Stimulated activated CD4-positive, alpha-beta T cell treated with anti-CD3 and anti-CD28 coated beads, Interleukin-1b, Interleukin-23, amount 100 ng/mL, for 4 hours (primary cell): Measurements from ENCODE around the gene IFRD2.

ENCODE experiments used
- DNase-seq, 2 donors: peaks; one replicate each; pipeline ENCODE4 v3.0.0-alpha.2; 2020; ENCODE audit warnings: low read depth in 2 of 2

The IFRD2 gene

DNA sequence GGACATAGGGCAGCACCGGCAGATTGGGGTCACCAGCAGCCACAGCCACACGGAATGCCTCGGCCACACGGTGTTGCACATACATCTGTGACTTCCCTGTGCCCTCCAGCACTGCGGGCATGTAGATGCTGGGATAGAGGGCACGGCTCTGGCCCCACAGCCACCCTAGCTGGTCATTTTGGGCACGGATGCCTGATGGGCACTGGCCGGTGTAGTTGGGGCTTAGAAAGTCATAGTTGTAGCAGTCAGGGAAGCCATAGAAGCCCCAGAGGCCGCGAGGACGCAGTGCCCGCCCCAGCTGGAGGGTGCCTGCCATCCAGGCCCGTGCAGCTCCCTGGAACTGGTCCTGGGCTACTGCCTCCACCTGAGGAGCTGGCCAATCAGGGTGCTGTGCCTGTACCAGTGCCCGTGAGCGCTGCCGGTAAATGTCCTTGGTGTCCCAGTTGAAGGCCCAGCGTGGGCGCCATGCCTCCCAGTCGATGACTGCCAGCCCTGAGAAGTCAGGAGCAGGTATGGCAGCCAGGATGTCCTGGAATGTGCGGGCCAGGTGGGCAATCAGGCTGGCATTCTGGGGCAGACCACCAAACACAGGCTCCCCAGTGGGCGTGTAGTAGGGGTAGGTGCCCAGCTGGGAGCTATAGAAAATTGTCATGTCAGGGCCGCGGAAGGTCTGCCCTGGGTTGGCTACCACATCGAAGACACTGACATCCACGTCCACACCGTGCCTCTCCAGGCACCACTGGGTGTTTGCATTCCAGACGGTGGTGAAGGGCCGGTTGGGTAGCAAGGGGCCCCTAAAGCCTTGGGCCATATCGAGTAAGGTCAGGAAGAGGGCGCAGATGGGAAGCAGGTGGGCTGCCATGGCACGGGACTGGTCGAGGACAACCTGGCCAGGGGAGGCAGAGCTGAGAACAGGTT lies 10.1 kb upstream of the IFRD2 start:
- no peak for DNase-seq

DNA sequence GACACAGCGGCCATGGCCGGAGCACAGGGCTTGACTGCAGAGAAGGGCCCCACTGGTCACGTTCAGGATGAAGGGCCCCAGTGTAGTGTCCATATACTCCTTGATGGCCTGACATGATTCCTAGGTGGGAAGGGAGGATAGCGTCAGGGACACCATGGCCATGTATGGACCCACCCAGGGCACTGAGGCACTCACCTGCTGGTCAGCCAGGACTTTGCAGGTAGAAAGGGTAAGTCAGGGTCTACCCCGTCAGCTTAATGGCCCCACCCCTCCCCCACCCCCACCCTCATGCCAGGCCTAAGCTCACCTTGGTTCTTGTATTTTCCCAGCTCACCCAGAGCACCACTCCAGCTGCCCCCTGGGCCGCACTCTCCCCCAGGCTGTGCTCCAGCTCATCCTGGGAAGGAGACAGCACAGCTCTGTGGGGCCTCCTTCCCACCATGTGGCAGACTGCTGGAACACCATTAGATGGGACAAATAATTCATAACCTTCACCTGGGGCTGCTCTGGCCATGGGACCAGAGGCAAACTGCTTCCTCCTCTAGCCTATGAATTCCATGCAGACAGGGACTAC lies 8.5 kb upstream of the IFRD2 start:
- no peak for DNase-seq

DNA sequence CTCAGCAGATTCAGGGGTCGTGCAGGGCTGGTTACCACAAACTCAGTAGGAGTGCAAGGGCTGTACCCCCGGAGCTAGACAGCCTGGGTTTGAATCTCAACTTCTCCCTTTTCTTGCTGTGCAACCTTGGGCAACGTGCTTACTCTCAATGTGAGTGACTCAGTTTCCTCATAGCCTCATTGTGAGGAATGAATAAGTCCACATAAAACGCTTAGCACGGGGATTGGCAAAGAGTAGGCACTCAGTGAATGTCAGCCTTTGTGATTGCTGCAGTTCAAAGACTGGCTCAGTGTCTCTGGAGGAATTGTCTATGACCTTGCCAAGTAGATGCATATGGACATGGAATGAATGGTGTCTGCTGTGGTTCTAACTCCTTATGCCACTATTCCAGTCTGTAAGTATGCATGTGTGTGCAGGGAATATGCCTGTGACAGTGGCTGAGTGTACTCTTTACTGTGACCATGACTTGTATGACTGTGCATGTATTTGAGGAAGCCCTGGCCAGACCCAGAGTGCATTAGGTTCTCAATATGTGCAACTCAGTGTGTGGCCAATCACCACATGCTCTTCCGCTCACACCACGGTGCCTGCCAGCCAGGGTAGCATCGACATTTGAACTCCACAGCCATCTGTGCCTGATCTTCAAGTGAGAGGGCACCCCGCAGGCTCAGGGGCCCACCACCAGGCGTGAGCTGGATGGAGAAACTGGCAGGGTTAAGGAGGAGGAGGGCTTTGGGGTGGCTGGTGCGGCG lies 7.9 kb upstream of the IFRD2 start:
- DNase-seq = no peak

DNA sequence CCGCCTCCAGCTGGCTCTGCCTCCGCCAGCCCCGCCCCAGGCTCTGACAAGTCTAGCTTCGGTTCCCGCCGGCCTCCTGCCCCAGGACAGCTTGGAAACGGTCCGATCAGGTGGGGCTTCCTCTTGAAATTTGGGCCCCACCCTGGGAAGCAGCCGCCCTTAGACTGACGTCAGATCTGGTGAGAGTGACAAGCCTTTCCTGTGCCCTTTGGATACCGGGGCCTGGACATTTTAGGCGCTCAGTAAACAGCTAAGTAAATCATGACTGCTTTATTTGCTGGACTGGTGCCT lies 7.4 kb upstream of the IFRD2 start:
- no peak for DNase-seq

DNA sequence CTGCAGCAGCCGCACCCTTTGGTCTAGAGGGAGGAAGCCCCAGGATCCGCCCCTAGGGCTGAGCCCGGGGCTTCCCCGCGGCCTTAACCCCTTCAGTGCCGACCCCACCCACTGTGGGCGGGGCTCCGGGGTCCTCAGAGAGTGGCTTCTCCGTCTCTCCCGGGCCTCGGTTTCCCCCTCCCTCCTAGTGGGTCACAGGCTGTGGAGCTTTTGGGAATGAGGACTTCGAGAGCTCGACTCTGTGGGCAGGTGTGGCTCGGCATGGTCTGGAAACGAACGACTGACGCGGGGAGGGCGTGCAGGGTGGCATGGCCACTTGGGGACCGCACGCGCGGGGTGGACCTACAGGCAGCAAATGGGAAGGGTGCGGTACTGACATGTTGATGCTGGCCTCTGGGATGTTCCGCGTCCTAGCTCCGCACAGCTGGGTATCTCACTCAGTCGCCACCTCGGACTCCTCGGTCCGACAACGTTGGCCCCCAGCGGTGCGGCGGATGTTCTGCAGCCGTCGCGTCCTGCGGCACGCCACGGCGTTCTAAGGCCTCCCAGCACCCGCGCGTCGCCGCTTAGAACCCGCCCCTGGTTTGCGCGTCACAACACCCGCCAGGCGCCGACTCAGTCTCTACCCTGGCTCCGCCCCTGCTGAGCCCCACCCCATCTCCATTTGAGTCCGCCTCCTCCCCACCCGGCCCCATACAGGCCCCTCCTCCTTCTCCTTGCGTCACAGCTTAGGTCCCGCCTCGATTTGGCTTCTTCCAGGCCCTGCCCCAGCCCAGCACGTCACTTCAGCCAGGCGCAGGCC lies 6.8 kb upstream of the IFRD2 start, which contains the start of the genes HYAL3 and NAA80:
Gene HYAL3 (minus strand): TSS at position 570 of the 802 bp plus-strand sequence. CDS start 3,803 bp downstream, outside the sequence.
Gene NAA80 (minus strand): TSS at position 570 of the 802 bp plus-strand sequence. CDS start 1,942 bp downstream, outside the sequence.
- DNase-seq = peak; percentile 98 to 99

DNA sequence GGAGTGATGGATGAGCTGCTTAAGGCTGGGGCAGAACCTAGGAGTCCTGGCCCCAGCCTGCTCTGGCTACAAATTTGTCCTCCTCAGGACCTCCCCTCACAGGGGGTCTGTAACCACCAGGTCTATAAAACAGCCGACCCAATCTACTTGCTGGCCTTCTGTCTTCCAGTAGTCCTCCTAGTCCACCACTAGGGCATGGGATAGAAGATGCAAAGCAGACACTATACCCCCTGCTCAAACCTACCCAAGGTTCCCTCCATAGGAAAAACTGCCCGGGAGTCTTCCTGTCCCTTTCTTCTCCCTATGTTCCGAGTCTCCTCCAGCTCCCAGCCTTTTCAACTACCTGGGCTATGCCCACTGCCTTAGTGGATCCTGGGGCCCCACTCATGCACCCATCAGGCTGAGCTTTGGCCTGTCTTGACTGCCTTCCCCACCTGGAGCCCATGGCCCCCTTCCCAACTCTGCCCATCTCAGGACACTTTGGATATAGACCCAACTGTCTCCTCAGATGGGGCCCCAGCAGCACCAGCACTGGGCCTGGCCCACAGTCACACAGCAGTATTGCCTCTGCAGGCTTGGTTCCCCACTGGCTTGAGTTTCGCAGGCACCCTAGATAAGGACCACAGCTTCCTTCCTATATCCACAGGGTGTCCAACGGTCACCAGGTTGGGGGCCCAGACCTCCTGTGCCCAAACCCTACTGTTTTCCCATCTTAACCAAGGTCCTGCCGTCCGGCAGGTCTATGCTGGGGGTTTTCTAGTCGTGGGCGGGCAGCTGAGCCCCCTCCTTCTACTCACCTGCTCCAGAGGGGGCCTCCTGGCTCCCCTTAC lies 5.9 kb upstream of the IFRD2 start:
- DNase-seq = no peak

DNA sequence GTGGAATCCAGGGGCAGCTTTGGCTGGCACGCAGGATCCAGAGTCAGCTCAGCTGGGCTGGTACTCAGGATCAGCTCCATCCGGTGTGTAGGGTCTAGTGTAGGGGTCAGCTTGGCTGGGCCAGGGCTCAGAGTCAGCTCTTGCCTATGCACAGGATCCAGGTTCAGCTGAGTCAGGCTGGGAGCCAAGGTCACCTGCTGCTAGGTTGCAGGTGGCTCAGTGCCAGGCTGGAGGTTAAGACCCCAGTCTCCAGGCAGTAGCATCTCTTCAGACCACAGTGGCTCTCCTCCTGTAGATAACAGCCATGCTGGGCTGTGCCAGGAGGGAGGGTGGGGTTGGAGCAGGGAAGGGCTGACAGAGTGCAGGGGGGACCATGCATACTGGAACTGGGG lies 5.2 kb upstream of the IFRD2 start:
- DNase-seq = no peak

DNA sequence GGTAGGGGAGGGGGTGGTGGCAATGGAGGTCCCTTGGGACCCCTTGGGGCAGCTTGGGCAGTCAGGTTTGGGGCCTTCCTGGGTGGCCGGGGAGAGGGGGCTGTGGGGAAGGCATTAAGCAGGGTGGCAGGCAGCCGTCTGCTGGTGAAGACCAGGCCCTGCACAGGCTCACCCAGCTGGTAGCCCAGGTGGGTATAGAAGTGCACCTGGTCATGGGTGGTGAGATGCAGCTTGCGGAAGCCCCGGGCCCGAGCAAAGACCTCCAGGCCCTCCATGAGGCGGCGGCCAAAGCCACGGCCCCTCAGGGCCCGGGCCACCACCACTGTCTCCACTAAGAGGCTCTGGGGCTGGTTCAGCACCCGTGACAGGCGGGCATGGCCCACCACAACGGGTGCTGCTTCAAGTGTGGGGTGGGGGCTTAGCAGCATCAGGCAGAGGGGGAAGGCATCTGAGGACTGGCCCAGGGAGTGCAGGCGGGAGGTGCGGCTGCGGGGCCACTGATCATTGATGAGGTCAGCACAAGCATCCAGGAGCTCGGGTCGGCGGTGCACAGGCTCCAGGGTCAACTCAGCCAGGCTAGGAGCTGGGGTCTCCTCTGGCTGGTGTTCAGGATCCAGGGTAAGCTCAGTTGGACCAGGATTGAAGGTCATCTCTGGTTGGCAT lies 4.6 kb upstream of the IFRD2 start:
- no peak for DNase-seq

DNA sequence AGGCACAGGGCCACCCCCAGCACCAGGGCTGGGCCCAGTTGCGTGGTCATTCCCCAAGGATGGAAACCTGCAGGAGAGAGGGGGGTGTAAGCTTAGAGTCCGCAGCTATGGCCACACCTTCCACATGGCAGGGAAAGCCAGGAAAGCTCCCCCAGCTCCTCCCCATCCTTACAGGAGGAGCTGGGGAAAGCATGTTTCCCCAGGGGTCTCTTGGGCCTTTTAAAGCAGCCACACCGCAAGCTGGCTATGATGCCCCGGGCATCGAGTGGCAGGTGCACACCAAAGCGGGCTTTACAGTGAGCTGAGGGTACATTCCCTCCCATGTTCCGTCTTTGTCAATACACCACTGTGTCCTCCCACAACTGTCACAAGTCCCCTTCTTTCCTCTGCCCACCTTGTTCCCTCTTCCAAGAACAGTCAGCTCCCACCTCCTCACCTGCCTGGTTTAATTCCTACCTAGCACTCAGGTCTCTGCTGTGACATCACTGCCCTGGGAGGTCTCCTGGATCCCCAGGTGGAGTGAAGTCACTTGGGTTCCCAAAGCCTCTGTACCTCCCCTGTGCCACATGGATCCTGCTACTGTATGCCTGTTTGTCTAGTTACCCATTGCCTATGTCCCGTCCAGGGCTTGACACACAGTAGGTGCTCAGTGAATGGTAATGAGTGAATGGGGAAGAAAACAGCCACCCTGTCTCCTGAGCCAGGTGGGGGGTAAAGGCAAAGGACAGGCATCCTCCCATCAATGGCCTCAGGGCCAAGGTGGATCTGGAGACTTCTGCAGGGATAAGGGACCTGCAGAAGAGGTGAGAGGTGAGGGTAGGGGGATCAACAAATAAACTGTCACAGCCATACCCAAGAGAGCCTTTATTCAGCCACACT lies 3.6 kb upstream of the IFRD2 start:
- DNase-seq = no peak

DNA sequence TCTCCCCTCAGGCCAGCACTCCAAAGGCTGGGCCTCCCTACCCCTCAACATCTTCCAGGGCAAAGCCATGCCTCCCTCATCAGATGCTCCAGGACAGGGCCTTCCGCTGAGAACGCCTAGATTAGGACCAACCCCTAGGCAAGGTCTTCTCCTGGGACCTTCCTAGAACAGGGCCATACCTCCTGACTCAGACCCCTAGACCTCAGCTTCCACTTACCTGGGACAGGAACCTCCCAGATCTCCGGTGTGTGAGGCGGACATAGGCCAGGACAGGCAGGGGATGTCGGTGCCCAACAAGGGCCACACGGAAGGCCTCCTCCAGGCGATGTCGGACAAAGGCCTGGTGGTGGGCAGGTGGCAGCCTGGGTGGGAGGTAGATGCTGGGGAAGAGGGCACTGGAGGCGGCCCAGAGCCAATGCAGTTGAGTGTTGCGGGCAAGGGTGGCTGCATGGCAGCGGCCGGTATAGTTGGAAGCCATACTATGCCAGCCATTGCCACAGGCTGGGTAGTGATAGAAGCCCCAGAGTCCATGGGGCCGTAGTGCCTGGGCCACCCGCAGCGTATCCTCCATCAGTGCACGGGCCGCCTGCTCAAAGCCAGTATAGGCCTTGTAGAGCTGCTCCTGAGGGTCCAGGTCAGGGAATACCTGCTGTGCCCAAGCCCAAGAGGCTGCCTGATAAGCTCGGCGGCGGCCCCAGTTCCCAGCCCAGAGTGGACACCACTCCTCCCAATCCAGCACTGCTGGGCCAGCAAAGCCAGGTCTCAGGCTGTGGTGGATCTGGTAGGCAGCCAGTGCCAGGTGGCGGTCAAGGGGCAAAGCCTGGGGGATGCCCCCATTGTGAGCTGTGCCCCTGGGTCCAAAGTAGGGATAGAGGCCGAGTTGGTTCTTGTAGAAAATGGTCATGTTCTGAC lies 2.5 kb upstream of the IFRD2 start:
- DNase-seq = no peak

DNA sequence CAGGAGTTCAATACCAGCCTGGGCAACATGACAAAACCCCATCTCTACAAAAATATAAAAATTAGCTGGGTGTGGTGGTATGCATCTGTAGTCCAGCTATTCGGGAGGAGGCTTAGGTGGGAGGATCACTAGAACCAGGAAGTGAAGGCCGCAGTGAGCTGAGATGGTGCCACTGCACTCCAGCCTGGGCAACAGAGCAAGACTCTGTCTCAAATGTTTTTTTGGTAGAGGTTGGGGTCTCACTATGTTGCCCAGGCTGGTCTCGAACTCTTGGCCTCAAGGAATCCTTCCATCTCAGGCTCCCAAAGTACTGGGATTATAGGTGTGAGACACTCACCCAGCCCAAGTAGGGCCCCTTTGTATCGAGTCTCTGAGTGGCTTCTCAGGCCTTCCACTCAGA lies 1.9 kb upstream of the IFRD2 start:
- DNase-seq = no peak

DNA sequence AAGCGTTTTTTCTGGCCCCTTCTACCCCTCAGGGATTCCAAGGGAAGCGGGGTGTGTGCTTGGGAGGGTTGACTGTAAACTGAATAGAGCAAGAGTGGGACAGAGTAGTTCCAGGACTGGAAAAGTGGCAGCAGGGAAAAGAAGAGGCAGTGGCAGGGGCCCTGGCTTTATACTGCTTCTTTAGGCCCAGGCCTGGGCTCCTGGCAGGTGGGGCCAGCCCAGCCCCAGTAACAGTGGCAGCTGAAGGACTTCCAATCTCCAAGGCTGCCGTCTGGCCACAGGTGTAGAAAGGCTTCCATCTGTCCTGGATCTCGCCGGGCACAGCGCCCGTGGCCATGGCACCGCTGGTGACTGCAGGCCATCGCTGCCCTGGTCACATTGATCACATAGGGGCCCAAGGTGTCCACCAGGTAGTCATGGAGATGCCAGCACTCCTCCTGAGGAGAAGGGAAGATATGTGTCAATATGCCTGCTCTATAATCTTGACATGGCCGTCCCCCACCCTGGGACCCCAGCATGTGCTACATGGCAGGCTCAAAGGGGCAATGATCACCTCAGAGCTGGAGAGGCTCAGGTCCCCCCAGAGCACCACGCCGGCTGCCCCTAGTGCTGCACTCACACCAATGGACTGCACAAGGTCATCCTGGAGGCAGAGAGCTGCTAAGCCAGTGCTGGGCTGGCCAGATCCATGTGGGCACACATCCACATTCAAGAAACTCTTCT lies 1.0 kb upstream of the IFRD2 start:
- no peak for DNase-seq

DNA sequence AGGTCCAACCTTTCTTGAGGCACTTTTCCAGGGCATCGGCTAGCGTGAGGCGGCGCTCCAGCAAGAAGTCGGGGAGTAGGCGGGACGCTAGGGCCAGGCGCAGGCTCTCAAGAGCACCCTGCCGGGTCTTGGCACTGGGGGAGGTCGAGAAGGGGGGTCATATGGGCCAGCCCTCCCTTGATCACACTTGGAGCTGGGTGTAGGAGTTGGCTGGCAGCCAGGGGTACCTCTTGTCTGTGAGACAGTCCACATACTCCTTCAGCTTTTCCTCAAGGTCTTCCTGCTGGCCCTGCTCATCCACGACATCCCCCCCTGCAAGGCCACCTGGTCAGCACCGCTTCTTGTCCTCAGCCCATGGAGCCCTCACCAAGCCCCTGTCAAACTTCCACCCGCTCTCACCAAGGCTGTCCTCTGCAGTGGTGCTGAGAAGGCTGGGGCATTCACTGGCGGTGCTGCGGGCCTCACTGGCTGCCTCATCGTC lies 2.0 kb downstream of the IFRD2 start:
- DNase-seq = no peak

DNA sequence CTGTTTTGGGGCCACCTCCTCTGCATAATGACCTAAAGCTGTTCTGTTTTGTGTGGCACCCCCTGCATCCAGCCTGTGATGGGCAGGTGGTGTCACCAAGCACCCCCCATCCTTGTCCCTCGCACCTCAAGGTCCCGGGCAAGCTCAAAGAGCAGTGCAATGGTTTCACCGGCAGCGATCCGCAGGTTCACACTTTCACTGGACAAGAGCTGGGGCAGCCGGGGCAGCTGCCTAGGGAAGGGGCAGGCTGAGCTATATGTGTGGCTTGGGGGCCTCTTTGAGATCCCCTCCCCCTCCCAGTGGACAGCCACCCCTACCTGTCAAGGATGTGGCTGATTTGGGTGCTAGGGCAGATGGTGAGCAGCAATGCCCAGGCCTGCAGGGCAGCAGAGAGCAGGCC lies 3.1 kb downstream of the IFRD2 start:
- no peak for DNase-seq

DNA sequence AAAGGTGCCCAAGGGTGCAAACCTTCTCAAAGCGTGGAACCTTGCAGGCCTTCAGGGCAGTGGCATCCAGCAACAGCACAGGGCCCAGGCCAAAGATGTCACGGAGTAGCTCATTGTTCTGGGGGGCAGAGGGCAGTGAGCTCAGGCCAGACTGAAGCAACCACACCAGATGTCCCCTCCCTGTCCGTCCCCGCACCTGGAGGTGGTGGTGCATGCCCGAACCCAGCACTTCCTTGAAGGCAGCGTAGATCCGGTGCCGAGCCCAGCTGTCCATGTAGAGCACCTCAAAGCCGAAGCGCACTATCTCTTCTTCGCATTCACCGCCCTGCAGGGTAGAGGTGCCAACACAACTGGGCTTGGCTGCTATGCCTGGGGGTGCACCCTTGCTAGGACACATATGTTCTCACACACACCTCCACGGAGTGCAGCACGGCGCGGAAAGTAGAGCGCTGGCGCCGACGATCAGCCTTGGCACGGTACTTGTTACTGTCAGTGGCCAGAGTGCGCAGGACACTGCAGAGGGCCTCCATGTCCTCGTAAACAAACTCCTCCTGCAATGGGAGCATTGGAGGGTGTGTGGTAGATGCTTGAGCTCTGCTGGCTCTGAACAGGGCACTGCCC lies 3.7 kb downstream of the IFRD2 start:
- no peak for DNase-seq

DNA sequence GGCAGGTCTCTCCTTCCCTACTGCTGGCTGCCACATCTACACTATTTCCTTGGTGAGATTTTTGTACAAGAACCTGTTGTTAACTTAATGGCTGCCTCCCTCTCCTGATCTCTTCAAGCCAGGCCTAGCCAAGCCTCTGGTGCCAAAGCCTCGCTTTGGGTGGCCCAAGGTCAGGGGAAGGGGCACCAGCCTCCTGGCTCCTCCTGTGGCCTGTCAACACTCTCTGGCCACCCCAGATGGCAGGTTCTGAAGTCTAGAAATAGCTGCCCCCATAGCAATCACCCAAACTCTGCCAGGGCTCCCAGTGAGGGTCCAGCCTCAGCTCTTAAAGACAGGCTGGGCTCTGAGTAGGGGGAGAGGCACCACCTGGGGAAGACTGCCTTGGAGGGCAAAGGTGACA lies 5.0 kb downstream of the IFRD2 start:
- no peak for DNase-seq
